Neuron (in vitro differentiated cells): Measurements from ENCODE around the gene POU1F1.
A peak's percentile ranks its signal among the peaks of the same experiment; 100 is the strongest.

Source experiments
- H2AFZ ChIP-seq: one replicate; pipeline ENCODE4 v1.6.1; 2013; ENCODE audit warnings: low read depth, mild to moderate bottlenecking, inconsistent platforms, low read length, moderate library complexity
- H3K27me3 ChIP-seq: one replicate; pipeline ENCODE4 v1.6.1; 2013; ENCODE audit warnings: low read length; ENCODE audit not compliant: insufficient read depth
- H3K36me3 ChIP-seq: one replicate; pipeline ENCODE4 v1.6.1; 2013; ENCODE audit warnings: low read length; ENCODE audit not compliant: insufficient read depth
- H3K4me1 ChIP-seq: one replicate; pipeline ENCODE4 v1.6.1; 2013; ENCODE audit warnings: low read length; ENCODE audit not compliant: insufficient read depth
- H3K4me3 ChIP-seq: 2 replicates; pipeline ENCODE4 v1.5.1; 2013; ENCODE audit warnings: mild to moderate bottlenecking, low read length, moderate library complexity
- H3K9me3 ChIP-seq: one replicate; pipeline ENCODE4 v1.6.1; 2013; ENCODE audit warnings: low read length

The POU1F1 gene

GRCh38 chr3:87236093-87236492 lies 40.3 kb downstream of the POU1F1 start:
- no peak overlapping the region for H2AFZ ChIP-seq
- H3K4me1 ChIP-seq: no peaks in the 10 kb centered on the region
- no peaks in the 10 kb centered on the region for H3K36me3 ChIP-seq
- no peaks in the 10 kb centered on the region for H3K9me3 ChIP-seq
- H3K4me3 ChIP-seq: no peak overlapping the region
- H3K27me3 ChIP-seq: no peaks in the 10 kb centered on the region

DNA sequence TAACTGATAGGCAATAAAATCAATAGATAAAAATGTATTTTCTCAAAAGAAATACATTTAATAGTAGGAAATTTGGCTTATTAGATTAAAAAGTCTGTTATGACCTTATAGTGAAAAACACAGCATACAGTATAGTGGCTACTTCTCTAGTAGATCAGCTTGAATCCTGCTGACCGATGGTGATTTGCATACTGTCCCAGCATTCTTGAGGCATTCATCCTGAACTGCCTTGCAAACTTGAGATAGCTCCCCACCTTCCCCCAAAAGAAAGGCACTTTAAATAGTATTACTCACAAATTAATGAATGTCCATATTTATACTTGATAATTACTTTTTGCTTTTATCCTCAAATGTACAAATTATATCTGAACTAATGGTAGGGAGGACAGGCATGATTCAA lies 42.6 kb downstream of the POU1F1 start:
- Histone ChIP-seq H3K36me3 (no peaks in the 10 kb centered on the region), H2AFZ (no peak overlapping the region), H3K4me3 (no peak overlapping the region), H3K4me1 (no peaks in the 10 kb centered on the region), H3K9me3 (no peaks in the 10 kb centered on the region), H3K27me3 (no peaks in the 10 kb centered on the region)

DNA sequence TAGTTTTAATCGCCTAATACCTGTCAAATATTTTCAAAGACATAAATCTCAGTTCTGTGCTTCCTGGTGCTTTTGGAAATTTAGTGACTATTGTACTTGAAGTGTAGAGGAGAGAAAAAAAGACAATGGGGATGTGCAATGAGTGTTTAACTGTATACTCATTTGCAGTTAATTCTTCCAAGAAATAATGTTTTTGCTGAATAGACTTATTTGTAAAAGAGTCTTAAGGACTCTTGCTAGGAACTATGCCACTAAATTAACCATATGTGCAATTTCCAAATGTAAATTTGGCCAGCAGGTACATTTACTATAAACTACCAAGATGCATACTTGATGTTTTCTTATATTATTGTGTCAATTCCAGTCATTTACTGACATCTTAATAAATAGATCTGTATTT lies 47.3 kb downstream of the POU1F1 start:
- Histone ChIP-seq H3K27me3 (peaks cover 9% of the 10 kb centered on the region), H2AFZ (no peak overlapping the region), H3K4me3 (no peak overlapping the region), H3K9me3 (no peaks in the 10 kb centered on the region), H3K4me1 (peaks cover 13% of the 10 kb centered on the region), H3K36me3 (no peaks in the 10 kb centered on the region)

DNA sequence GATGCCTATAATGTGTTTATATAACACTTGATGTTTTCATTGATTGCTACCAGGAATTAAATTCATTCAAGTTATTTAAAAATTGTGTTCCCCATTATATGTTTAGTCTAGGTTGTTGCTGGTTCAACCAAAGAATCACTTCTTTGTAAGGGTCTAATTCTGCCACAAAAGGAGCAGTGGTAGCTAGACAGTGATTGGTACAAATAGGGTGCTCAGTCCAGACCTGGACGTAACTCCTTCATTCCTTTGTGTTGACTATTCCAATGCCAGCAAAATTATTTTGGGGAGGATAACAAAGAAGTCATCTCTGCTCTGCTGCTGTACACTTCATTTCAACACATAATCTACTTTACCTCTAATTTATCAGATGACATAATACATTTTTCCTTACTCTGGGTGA lies 48.1 kb downstream of the POU1F1 start:
- Histone ChIP-seq H3K27me3 (peaks cover 9% of the 10 kb centered on the region), H3K9me3 (no peaks in the 10 kb centered on the region), H3K4me3 (peak overlapping the region; percentile 95), H2AFZ (no peak overlapping the region), H3K4me1 (peaks cover 13% of the 10 kb centered on the region), H3K36me3 (no peaks in the 10 kb centered on the region)

GRCh38 chr3:87227835-87228144 lies 48.6 kb downstream of the POU1F1 start:
- H3K9me3 ChIP-seq: no peaks in the 10 kb centered on the region
- no peaks in the 10 kb centered on the region for H3K36me3 ChIP-seq
- peak overlapping the region; percentile 95 for H3K4me3 ChIP-seq
- H3K4me1 ChIP-seq: peaks cover 13% of the 10 kb centered on the region
- H2AFZ ChIP-seq: peak overlapping the region; percentile 94
- H3K27me3 ChIP-seq: peaks cover 9% of the 10 kb centered on the region

GRCh38 chr3:87227104-87227834 lies 49.1 kb downstream of the POU1F1 start, which contains the start of gene CHMP2B:
Gene CHMP2B, plus strand, starts transcription at chr3:87227309. Its CDS starts 214 bp downstream, at chr3:87227523.
- Histone ChIP-seq H3K9me3 (no peaks in the 10 kb centered on the region), H3K27me3 (peaks cover 11% of the 10 kb centered on the region), H3K4me3 (peak within 1 kb of the TSS; percentile 95), H3K36me3 (no peaks in the 10 kb centered on the region), H3K4me1 (peaks cover 13% of the 10 kb centered on the region), H2AFZ (peak within 1 kb of the TSS; percentile 94)

- Histone ChIP-seq H3K27me3 (peaks cover 13% of the 10 kb centered on the region), H2AFZ (no peak overlapping the region), H3K36me3 (no peaks in the 10 kb centered on the region), H3K4me1 (peaks cover 13% of the 10 kb centered on the region), H3K4me3 (no peak overlapping the region), H3K9me3 (no peaks in the 10 kb centered on the region)
These were observed 50.7 kb downstream of the POU1F1 start for GRCh38 chr3:87225659-87226058.

GRCh38 chr3:87219611-87220010 lies 56.8 kb downstream of the POU1F1 start:
- H3K36me3 ChIP-seq: no peaks in the 10 kb centered on the region
- H3K4me1 ChIP-seq: no peaks in the 10 kb centered on the region
- peaks cover 4% of the 10 kb centered on the region for H3K27me3 ChIP-seq
- H3K9me3 ChIP-seq: no peaks in the 10 kb centered on the region
- no peak overlapping the region for H3K4me3 ChIP-seq
- H2AFZ ChIP-seq: no peak overlapping the region

DNA sequence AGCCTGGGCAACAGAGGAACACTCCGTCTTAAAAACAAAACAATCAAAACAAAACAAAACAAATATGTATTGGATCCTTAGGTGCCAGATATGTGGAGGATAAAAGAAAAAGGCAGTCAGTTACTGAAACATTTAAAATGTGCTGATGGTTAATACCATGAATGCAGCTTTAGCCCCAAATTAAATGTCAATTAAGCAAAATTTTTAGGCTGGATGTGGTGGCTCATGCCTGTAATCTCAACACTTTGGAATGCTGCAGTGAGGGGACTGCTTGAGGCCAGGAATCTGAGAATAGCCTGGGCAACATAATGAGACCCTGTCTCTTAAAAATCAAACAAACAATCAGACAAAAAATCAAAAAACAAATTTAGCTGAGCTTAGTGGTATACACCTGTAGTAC lies 57.8 kb downstream of the POU1F1 start:
- peaks cover 4% of the 10 kb centered on the region for H3K27me3 ChIP-seq
- no peaks in the 10 kb centered on the region for H3K4me1 ChIP-seq
- H3K4me3 ChIP-seq: no peak overlapping the region
- H2AFZ ChIP-seq: no peak overlapping the region
- no peaks in the 10 kb centered on the region for H3K9me3 ChIP-seq
- no peaks in the 10 kb centered on the region for H3K36me3 ChIP-seq
